H1 (cell line): Measurements from ENCODE around the gene GATAD2B. TPM values are rescaled to one million over a fixed set of nuclear protein-coding genes. Genes with fewer than 3 reads are reported as not detected.

Experiments
- CTCF ChIA-PET: fragments of 300-600 bp; sonication (Branson Sonifier 250); formaldehyde crosslinking; loops from one replicate; lab custom pipeline; 2021; ENCODE audit not compliant: partially characterized antibody; lab: Charles Lee
- POLR2A ChIA-PET: fragments of 300-600 bp; sonication (Branson Sonifier 250); formaldehyde crosslinking; loops from one replicate; lab custom pipeline; 2021; ENCODE audit warnings: inconsistent platforms; ENCODE audit not compliant: partially characterized antibody; lab: Charles Lee
- DNase-seq, 2 experiments: peaks; one replicate each; pipeline versions ENCODE4 v3.0.0 to v3.0.0-alpha.2; 2010 to 2022; ENCODE audit warnings: low spot score in 2 of 2, low read depth in 1 of 2, mixed read lengths in 1 of 2
- FAIRE-seq: peaks from 2 replicates; lab custom pipeline; 2011; peaks lifted over from hg19 to GRCh38; lab: Jason Lieb, UNC
- H2AFZ ChIP-seq: 2 replicates; pipeline ENCODE4 v1.8.1; 2012; ENCODE audit warnings: low read length, inconsistent platforms
- H2AK5ac ChIP-seq: 2 replicates; pipeline ENCODE4 v1.6.1; 2013; ENCODE audit warnings: low read depth, low read length
- H2BK120ac ChIP-seq: replicated peaks from 2 replicates; pipeline ENCODE3; 2013; ENCODE audit warnings: low read depth, low read length, inconsistent platforms
- H2BK12ac ChIP-seq: 2 replicates; pipeline ENCODE4 v1.6.1; 2013; ENCODE audit warnings: low read depth, low read length
- H2BK15ac ChIP-seq: 2 replicates; pipeline ENCODE4 v1.6.1; 2013; ENCODE audit warnings: low read length
- H2BK20ac ChIP-seq: 2 replicates; pipeline ENCODE4 v1.6.1; 2013; ENCODE audit warnings: low read length
- H2BK5ac ChIP-seq: 2 replicates; pipeline ENCODE4 v1.6.1; 2013; ENCODE audit warnings: low read depth, low read length
- H3K14ac ChIP-seq: 2 replicates; pipeline ENCODE4 v1.6.1; 2013; ENCODE audit warnings: inconsistent platforms; ENCODE audit not compliant: insufficient read length
- H3K18ac ChIP-seq: 2 replicates; pipeline ENCODE4 v1.6.1; 2013; ENCODE audit warnings: low read length; ENCODE audit errors: extremely low read depth
- H3K23ac ChIP-seq: 2 replicates; pipeline ENCODE4 v1.6.1; 2013; ENCODE audit warnings: inconsistent platforms; ENCODE audit not compliant: insufficient read length
- H3K23me2 ChIP-seq: 2 replicates; pipeline ENCODE4 v1.6.1; 2013; ENCODE audit warnings: low read depth, low read length
- H3K27ac ChIP-seq: 2 replicates; pipeline ENCODE4 v1.6.1; 2011; ENCODE audit warnings: low read depth, low read length, inconsistent platforms
- H3K27me3 ChIP-seq, 4 experiments: replicated peaks in 1 of 4; 1 replicate in 1 of 4; 2 replicates in 3 of 4; pipeline versions ENCODE4 v1.6.1 to v1.8.1; 2011 to 2013; ENCODE audit warnings: low read length in 3 of 4, mild to moderate bottlenecking in 3 of 4, inconsistent platforms in 2 of 4, mixed read lengths in 2 of 4, moderate library complexity in 1 of 4; ENCODE audit not compliant: control insufficient read depth in 3 of 4, insufficient read depth in 3 of 4; ENCODE audit errors: extremely low read depth in 1 of 4
- H3K36me3 ChIP-seq, 4 experiments: 2 replicates each; pipeline versions ENCODE4 v1.6.1 to v1.8.1; 2011 to 2013; ENCODE audit warnings: mild to moderate bottlenecking in 4 of 4, low read length in 3 of 4, moderate library complexity in 2 of 4, control low read depth in 1 of 4, inconsistent platforms in 1 of 4; ENCODE audit not compliant: insufficient read depth in 4 of 4, control insufficient read depth in 2 of 4
- H3K4ac ChIP-seq: replicated peaks from 2 replicates; pipeline ENCODE3; 2013; ENCODE audit warnings: low read length, low read depth, mixed read lengths, inconsistent platforms; ENCODE audit not compliant: insufficient read length
- H3K4me1 ChIP-seq, 4 experiments: replicated peaks in 1 of 4; 1 replicate in 1 of 4; 2 replicates in 3 of 4; pipeline versions ENCODE4 v1.6.1 to v1.8.1; 2011 to 2013; ENCODE audit warnings: low read length in 3 of 4, inconsistent platforms in 2 of 4, mixed read lengths in 1 of 4; ENCODE audit not compliant: insufficient read depth in 4 of 4, control insufficient read depth in 3 of 4
- H3K4me2 ChIP-seq, 2 experiments: 2 replicates each; pipeline versions ENCODE4 v1.6.1 to v1.8.1; 2011 to 2013; ENCODE audit warnings: low read depth in 2 of 2, low read length in 2 of 2, control low read depth in 1 of 2, inconsistent platforms in 1 of 2, mild to moderate bottlenecking in 1 of 2; ENCODE audit not compliant: insufficient read depth in 1 of 2
- H3K4me3 ChIP-seq, 4 experiments: fragments of 200-600, 300-600 bp in 1 of 4; sonication (generic), shearing (Covaris generic), sonication (Bioruptor Twin) in 1 of 4; 2 replicates each; pipeline versions ENCODE4 v1.5.1 to v1.8.1; 2011 to 2016; ENCODE audit warnings: low read length in 4 of 4, low read depth in 3 of 4, control low read depth in 2 of 4, inconsistent platforms in 2 of 4, mild to moderate bottlenecking in 2 of 4, mixed read lengths in 1 of 4, moderate library complexity in 1 of 4; ENCODE audit not compliant: insufficient read depth in 2 of 4; ENCODE audit errors: extremely low read depth in 1 of 4
- H3K56ac ChIP-seq: replicated peaks from 2 replicates; pipeline ENCODE3; 2013; ENCODE audit warnings: low read depth, mild to moderate bottlenecking, mixed read lengths, low read length, inconsistent platforms; ENCODE audit not compliant: insufficient read length
- H3K79me1 ChIP-seq: 2 replicates; pipeline ENCODE4 v1.6.1; 2013; ENCODE audit warnings: low read depth, low read length, control low read depth
- H3K79me2 ChIP-seq, 2 experiments: 2 replicates each; pipeline versions ENCODE4 v1.6.1 to v1.8.1; 2012 to 2013; ENCODE audit warnings: low read length in 2 of 2, mild to moderate bottlenecking in 2 of 2, inconsistent platforms in 1 of 2; ENCODE audit not compliant: insufficient read depth in 2 of 2, control insufficient read depth in 1 of 2
- H3K9ac ChIP-seq, 4 experiments: replicated peaks in 1 of 4; 1 replicate in 1 of 4; 2 replicates in 3 of 4; pipeline versions ENCODE4 v1.6.1 to v1.8.1; 2011 to 2013; ENCODE audit warnings: low read depth in 3 of 4, low read length in 3 of 4, control low read depth in 2 of 4, mild to moderate bottlenecking in 2 of 4, moderate library complexity in 2 of 4, inconsistent platforms in 1 of 4; ENCODE audit errors: extremely low read depth in 1 of 4
- H3K9me3 ChIP-seq, 2 experiments: 2 replicates each; pipeline versions ENCODE4 v1.6.1 to v1.8.1; 2012 to 2013; ENCODE audit warnings: mild to moderate bottlenecking in 2 of 2, moderate library complexity in 2 of 2, control low read depth in 1 of 2, inconsistent platforms in 1 of 2, low read depth in 1 of 2, low read length in 1 of 2, mixed read lengths in 1 of 2; ENCODE audit not compliant: insufficient read depth in 2 of 2
- H4K20me1 ChIP-seq, 2 experiments: replicated peaks in 1 of 2; 2 replicates each; pipeline versions ENCODE3 to v1.8.1; 2011 to 2013; ENCODE audit warnings: inconsistent platforms in 2 of 2, low read length in 2 of 2, mild to moderate bottlenecking in 1 of 2; ENCODE audit not compliant: insufficient read depth in 2 of 2, control insufficient read depth in 1 of 2
- H4K5ac ChIP-seq: 2 replicates; pipeline ENCODE4 v1.6.1; 2013; ENCODE audit warnings: low read length, low read depth, mixed read lengths, inconsistent platforms; ENCODE audit not compliant: insufficient read length
- H4K8ac ChIP-seq: 2 replicates; pipeline ENCODE4 v1.8.0; 2013; ENCODE audit warnings: mild to moderate bottlenecking, moderate library complexity, low read length, inconsistent platforms; ENCODE audit not compliant: insufficient read depth; ENCODE audit errors: extremely low read depth
- H4K91ac ChIP-seq: replicated peaks from 2 replicates; pipeline ENCODE3; 2013; ENCODE audit warnings: low read length, mixed read lengths, inconsistent platforms; ENCODE audit not compliant: insufficient read length
- BRCA1 ChIP-seq: IDR thresholded peaks from 2 replicates; pipeline ENCODE4 v1.6.1; 2012; ENCODE audit warnings: low read depth, low read length, improper control_type of control experiment
- KDM5A ChIP-seq: fragments of 200-600 bp; IDR thresholded peaks from 2 replicates; pipeline ENCODE4 v1.7.1; 2012; ENCODE audit warnings: mild to moderate bottlenecking, low read length, inconsistent platforms, mixed read lengths
- POU5F1 ChIP-seq: IDR thresholded peaks from 2 replicates; pipeline ENCODE4 v1.6.1; 2011; ENCODE audit warnings: low read depth, mild to moderate bottlenecking, low read length, moderate library complexity
- SIX5 ChIP-seq: IDR thresholded peaks from 2 replicates; pipeline ENCODE4 v1.6.1; 2011; ENCODE audit warnings: mild to moderate bottlenecking, low read depth, low read length
- SUZ12 ChIP-seq: fragments of 200-600 bp; sonication (generic); IDR thresholded peaks from 2 replicates; pipeline ENCODE4 v1.6.1; 2012; ENCODE audit warnings: mild to moderate bottlenecking, inconsistent platforms, low read length, moderate library complexity, mixed read lengths
- WGBS, 2 experiments: shearing (Covaris generic) in 1 of 2; methylation state at CpG; one replicate each; pipeline versions ENCODE4 v1.1.6 to v1.1.7; 2013 to 2015; ENCODE audit warnings: low lambda C conversion rate in 2 of 2, mixed read lengths in 2 of 2, inconsistent platforms in 1 of 2, low coverage in 1 of 2, missing lambda C conversion rate in 1 of 2; ENCODE audit not compliant: insufficient replicate concordance in 2 of 2, insufficient coverage in 1 of 2, insufficient read length in 1 of 2; ENCODE audit errors: extremely low coverage in 1 of 2, missing lambda C conversion rate in 1 of 2; 5-methylcytosine and 5-hydroxymethylcytosine counted together
- polyA plus RNA-seq, 7 experiments: library from polyadenylated mRNA; depleted of rRNA in 3 of 7; stranded (reverse) in 5 of 7; unstranded in 2 of 7; fragments of >200 nt in 5 of 7; fragments of 200-250 nt in 2 of 7; gene quantifications; 1 replicate in 5 of 7; 2 replicates in 1 of 7; 4 replicates in 1 of 7; pipeline versions ENCODE4 v1.2.1 to v1.2.3, GENCODE V29; 2011 to 2013; ENCODE audit warnings: missing spikeins in 2 of 7, mixed read lengths in 2 of 7
- total RNA-seq: library from RNA; stranded (reverse); fragmentation: NEBNext Ultra II Directional; extraction: Animal tissue kit (Norgen Biotek cat#: 25700); gene quantifications from 2 replicates; pipeline ENCODE4 v1.2.1, GENCODE V29; 2021

Gene GATAD2B
- total and polyA plus RNA-seq, 2 of the 8 experiments (the other 6 are each of a cell fraction or from before 2014, with no cell fraction given), result 8.4 to 39.1 TPM

- no peak overlapping the region for H3K4me2 ChIP-seq
- peaks cover 18 to 74% (median 57%) of the 10 kb centered on the region in 4 experiments for H3K36me3 ChIP-seq
- H2BK5ac ChIP-seq, result no peak overlapping the region
- TF ChIP-seq SIX5 (no peak), SUZ12 (no peak), BRCA1 (no peak), KDM5A (no peak), POU5F1 (no peak)
- no peak overlapping the region for H2BK120ac ChIP-seq
- H3K79me1 ChIP-seq, result no peaks in the 10 kb centered on the region
- ChIA-PET CTCF (interaction anchor here (0.7 to 12.1 kb wide), 2 partner anchors 92 to 455 kb away, joined by 3 to 172 read pairs; partner anchors contain the start of genes ILF2 and NPR1), POLR2A (interaction anchor here (0.6 to 1.9 kb wide), 6 partner anchors 8 to 100 kb away, joined by 3 to 7 read pairs (median 4); no protein-coding TSS in a partner anchor)
- no peak overlapping the region for H2BK15ac ChIP-seq
- 90% methylated on average over 11 of the region's 11 CpGs; no CpG with 5 or more reads in 1 of the 2 experiments for WGBS, 2 experiments
- H2AFZ ChIP-seq, result no peak overlapping the region
- no peak overlapping the region for H4K5ac ChIP-seq
- H2BK12ac ChIP-seq, result no peak overlapping the region
- no peak overlapping the region for H2AK5ac ChIP-seq
- no peak overlapping the region for H3K18ac ChIP-seq
- no peak overlapping the region for H3K56ac ChIP-seq
- no peaks in the 10 kb centered on the region for H3K79me2 ChIP-seq
- no peak overlapping the region for H4K8ac ChIP-seq
- H3K4me3 ChIP-seq, result no peak overlapping the region
- peaks cover 0 to 4% (median 0%) of the 10 kb centered on the region in 4 experiments; a peak in 1 of 7 replicates for H3K4me1 ChIP-seq
- H3K27me3 ChIP-seq, result no peaks in the 10 kb centered on the region
- no peak overlapping the region for H3K14ac ChIP-seq
- H3K23ac ChIP-seq, result no peak overlapping the region
- FAIRE-seq, result no peak
- no peak overlapping the region for H3K27ac ChIP-seq
- no peak overlapping the region for H4K91ac ChIP-seq
- H4K20me1 ChIP-seq, result no peaks in the 10 kb centered on the region
- DNase-seq, result no peak
- no peaks in the 10 kb centered on the region for H3K9me3 ChIP-seq
- H3K23me2 ChIP-seq, result no peaks in the 10 kb centered on the region
- no peak overlapping the region for H2BK20ac ChIP-seq
- no peak overlapping the region for H3K9ac ChIP-seq
- H3K4ac ChIP-seq, result no peak overlapping the region
Measured at GRCh38 chr1:153767519-153767918, 155.3 kb downstream of the GATAD2B start.
